Endothelial cell of umbilical vein (primary cell): Measurements from ENCODE around the gene RIPOR1. TPM values are rescaled to one million over a fixed set of nuclear protein-coding genes. Genes with fewer than 3 reads are reported as not detected.
A peak's percentile ranks its signal among the peaks of the same experiment; 100 is the strongest.

Source experiments
- BruUV-seq: library from RNA; stranded (reverse); fragments of 400-500 nt; replicated peaks from 2 replicates; lab custom pipeline; 2021; lab: Mats Ljungman, UMichigan
- CTCF ChIA-PET: fragments of 300-600, 350-600 bp; sonication (Branson Sonifier 250); formaldehyde crosslinking; loops from one replicate; lab custom pipeline; 2021; ENCODE audit warnings: antibody characterized with exemption, inconsistent platforms; lab: Charles Lee
- POLR2A ChIA-PET: fragments of 300-600, 350-600 bp; sonication (Branson Sonifier 250); formaldehyde crosslinking; loops from one replicate; lab custom pipeline; 2021; ENCODE audit warnings: antibody characterized with exemption, inconsistent platforms; lab: Charles Lee
- DNase-seq: peaks from one replicate; pipeline ENCODE4 v3.0.0-alpha.2; 2011; ENCODE audit warnings: low read depth, low spot score
- FAIRE-seq: peaks from 2 replicates; lab custom pipeline; 2011; peaks lifted over from hg19 to GRCh38; lab: Jason Lieb, UNC
- H2AFZ ChIP-seq: 2 replicates; pipeline ENCODE4 v1.6.0; 2012; ENCODE audit warnings: low read depth, low read length, control low read depth, inconsistent platforms
- H3K27ac ChIP-seq: 2 replicates; pipeline ENCODE4 v1.5.1; 2011; ENCODE audit warnings: low read depth, mild to moderate bottlenecking, control low read depth, low read length, moderate library complexity; ENCODE audit not compliant: insufficient read depth
- H3K27me3 ChIP-seq, 2 experiments: 2 replicates each; pipeline versions ENCODE4 v1.6.0 to v1.6.1; 2011; ENCODE audit warnings: low read length in 2 of 2, mixed read lengths in 1 of 2; ENCODE audit not compliant: control insufficient read depth in 2 of 2, insufficient read depth in 2 of 2
- H3K36me3 ChIP-seq, 2 experiments: 2 replicates in 1 of 2; 3 replicates in 1 of 2; pipeline ENCODE4 v1.5.1; 2011; ENCODE audit warnings: low read length in 2 of 2, mild to moderate bottlenecking in 1 of 2, moderate library complexity in 1 of 2; ENCODE audit not compliant: control insufficient read depth in 2 of 2, insufficient read depth in 2 of 2; ENCODE audit errors: extremely low read depth in 1 of 2
- H3K4me1 ChIP-seq: 3 replicates; pipeline ENCODE4 v1.5.1; 2011; ENCODE audit warnings: mild to moderate bottlenecking, low read length; ENCODE audit not compliant: control insufficient read depth, insufficient read depth; ENCODE audit errors: extremely low read depth
- H3K4me2 ChIP-seq: 2 replicates; pipeline ENCODE4 v1.6.1; 2011; ENCODE audit warnings: low read length, control low read depth, mixed read lengths; ENCODE audit not compliant: insufficient read depth
- H3K4me3 ChIP-seq, 3 experiments: fragments of 200-600 bp in 1 of 3; sonication (generic), shearing (Covaris generic) in 1 of 3; replicated peaks in 1 of 3; 2 replicates each; pipeline ENCODE4 v1.5.1; 2011 to 2016; ENCODE audit warnings: control low read depth in 3 of 3, low read length in 3 of 3, mild to moderate bottlenecking in 2 of 3, inconsistent platforms in 1 of 3, low read depth in 1 of 3, moderate library complexity in 1 of 3; ENCODE audit not compliant: insufficient read depth in 1 of 3
- H3K79me2 ChIP-seq: 2 replicates; pipeline ENCODE4 v1.6.0; 2012; ENCODE audit warnings: low read length, inconsistent platforms; ENCODE audit not compliant: control insufficient read depth, insufficient read depth
- H3K9ac ChIP-seq: replicated peaks from 2 replicates; pipeline ENCODE3; 2011; ENCODE audit warnings: low read length, control low read depth; ENCODE audit not compliant: insufficient read depth; ENCODE audit errors: extremely low read depth
- H3K9me1 ChIP-seq: replicated peaks from 3 replicates; pipeline ENCODE4 v1.6.0; 2011; ENCODE audit warnings: mild to moderate bottlenecking, low read length; ENCODE audit not compliant: control insufficient read depth, insufficient read depth; ENCODE audit errors: extremely low read depth
- H3K9me3 ChIP-seq: replicated peaks from 2 replicates; pipeline ENCODE4 v1.5.1; 2012; ENCODE audit warnings: low read length, inconsistent platforms; ENCODE audit not compliant: control insufficient read depth, insufficient read depth
- H4K20me1 ChIP-seq: replicated peaks from 2 replicates; pipeline ENCODE3; 2011; ENCODE audit warnings: mild to moderate bottlenecking, low read length; ENCODE audit not compliant: control insufficient read depth, insufficient read depth; ENCODE audit errors: extremely low read depth
- EZH2 ChIP-seq: IDR thresholded peaks from 2 replicates; pipeline ENCODE4 v1.6.1; 2012; ENCODE audit warnings: borderline replicate concordance, low read depth, mild to moderate bottlenecking, moderate library complexity, low read length, inconsistent platforms; ENCODE audit not compliant: severe bottlenecking
- FOS ChIP-seq: IDR thresholded peaks from 2 replicates; pipeline ENCODE4 v1.6.1; 2011; ENCODE audit warnings: mild to moderate bottlenecking, low read length, moderate library complexity, borderline replicate concordance; ENCODE audit not compliant: insufficient read depth
- JUN ChIP-seq: IDR thresholded peaks from 2 replicates; pipeline ENCODE4 v1.6.1; 2011; ENCODE audit warnings: borderline replicate concordance, low read depth; ENCODE audit not compliant: insufficient read length, insufficient read depth
- POLR2A ChIP-seq: IDR thresholded peaks from 2 replicates; pipeline ENCODE4 v1.6.1; 2012; ENCODE audit warnings: low read depth, mild to moderate bottlenecking, control low read depth, low read length
- dilution Hi-C: fragments of 300-500 bp; cut with MboI; formaldehyde crosslinking; loops from one replicate; pipeline ENCODE4 v1.15.0; 2019; ENCODE audit warnings: low sequenced_read_pairs; ENCODE audit not compliant: extremely low pct_ligation_motif_present
- intact Hi-C: fragments of 100-400 bp; cut with micrococcal nuclease; formaldehyde crosslinking; loops from one replicate; pipeline ENCODE4 v1.10.0; 2022
- polyA plus RNA-seq, 4 experiments: library from polyadenylated mRNA; depleted of rRNA in 3 of 4; stranded (reverse) in 3 of 4; unstranded in 1 of 4; fragments of >200 nt; gene quantifications; 2 replicates each; pipeline versions ENCODE4 v1.2.1 to v1.2.3, GENCODE V29; 2011 to 2012; ENCODE audit warnings: missing spikeins in 1 of 4
- total RNA-seq: library from RNA; stranded (reverse); gene quantifications from 2 replicates; pipeline ENCODE4 v1.2.3, GENCODE V29; 2021
- TF ChIP-seq, protein P1 (sequence below), 2 donors: IDR thresholded peaks; 1 replicate in 1 of 2; 2 replicates in 1 of 2; pipeline ENCODE4 v1.5.1; 2011; ENCODE audit warnings: low read length in 2 of 2, mild to moderate bottlenecking in 2 of 2, moderate library complexity in 2 of 2, control low read depth in 1 of 2, inconsistent platforms in 1 of 2, low read depth in 1 of 2; ENCODE audit not compliant: insufficient read depth in 1 of 2; ENCODE audit errors: extremely low read depth in 1 of 2
- TF ChIP-seq, protein P2 (sequence below): IDR thresholded peaks from 2 replicates; pipeline ENCODE4 v1.6.1; 2011; ENCODE audit not compliant: insufficient read depth, insufficient read length

RIPOR1 gene
- total and polyA plus RNA-seq, 2 donors (not counting 3 experiments of a cell fraction or from before 2014, with no cell fraction given): 45.3 to 144 TPM

DNA sequence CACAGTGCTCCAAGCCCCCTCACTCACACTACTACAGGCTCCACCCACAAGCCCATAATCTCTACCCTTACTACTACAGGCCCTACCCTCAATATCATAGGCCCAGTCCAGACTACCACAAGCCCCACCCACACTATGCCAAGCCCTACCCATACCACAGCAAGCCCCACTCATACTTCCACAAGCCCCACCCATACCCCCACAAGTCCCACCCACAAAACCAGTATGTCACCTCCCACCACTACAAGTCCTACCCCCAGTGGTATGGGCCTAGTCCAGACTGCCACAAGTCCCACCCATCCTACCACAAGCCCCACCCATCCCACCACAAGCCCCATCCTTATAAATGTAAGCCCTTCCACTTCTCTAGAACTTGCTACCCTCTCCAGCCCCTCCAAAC lies 13.8 kb downstream of the RIPOR1 start:
- TSS peak; percentile 18 for BruUV-seq
- H3K9me3 ChIP-seq: no peaks in the 10 kb centered on the region
- H3K4me2 ChIP-seq: no peak overlapping the region
- peaks cover 34% of the 10 kb centered on the region for H3K79me2 ChIP-seq
- TF ChIP-seq POLR2A (peak; percentile 18), EZH2 (no peak), JUN (no peak), FOS (no peak)
- TF ChIP-seq, protein P1, sequence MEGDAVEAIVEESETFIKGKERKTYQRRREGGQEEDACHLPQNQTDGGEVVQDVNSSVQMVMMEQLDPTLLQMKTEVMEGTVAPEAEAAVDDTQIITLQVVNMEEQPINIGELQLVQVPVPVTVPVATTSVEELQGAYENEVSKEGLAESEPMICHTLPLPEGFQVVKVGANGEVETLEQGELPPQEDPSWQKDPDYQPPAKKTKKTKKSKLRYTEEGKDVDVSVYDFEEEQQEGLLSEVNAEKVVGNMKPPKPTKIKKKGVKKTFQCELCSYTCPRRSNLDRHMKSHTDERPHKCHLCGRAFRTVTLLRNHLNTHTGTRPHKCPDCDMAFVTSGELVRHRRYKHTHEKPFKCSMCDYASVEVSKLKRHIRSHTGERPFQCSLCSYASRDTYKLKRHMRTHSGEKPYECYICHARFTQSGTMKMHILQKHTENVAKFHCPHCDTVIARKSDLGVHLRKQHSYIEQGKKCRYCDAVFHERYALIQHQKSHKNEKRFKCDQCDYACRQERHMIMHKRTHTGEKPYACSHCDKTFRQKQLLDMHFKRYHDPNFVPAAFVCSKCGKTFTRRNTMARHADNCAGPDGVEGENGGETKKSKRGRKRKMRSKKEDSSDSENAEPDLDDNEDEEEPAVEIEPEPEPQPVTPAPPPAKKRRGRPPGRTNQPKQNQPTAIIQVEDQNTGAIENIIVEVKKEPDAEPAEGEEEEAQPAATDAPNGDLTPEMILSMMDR (IDR thresholded peaks at IDR 0.05; ENCODE audit: extremely low read depth in 1 of 2, insufficient read depth in 1 of 2, low read depth in 1 of 2, low read length in 2 of 2): no peak
- TF ChIP-seq, protein P2, sequence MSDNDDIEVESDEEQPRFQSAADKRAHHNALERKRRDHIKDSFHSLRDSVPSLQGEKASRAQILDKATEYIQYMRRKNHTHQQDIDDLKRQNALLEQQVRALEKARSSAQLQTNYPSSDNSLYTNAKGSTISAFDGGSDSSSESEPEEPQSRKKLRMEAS: no peak
- ChIA-PET POLR2A (no interaction called here), CTCF (interaction anchor here (6.4 to 14.4 kb wide), 2 partner anchors 19 to 102 kb away, joined by 166 to 246 read pairs; partner anchors contain the start of gene CARMIL2)
- no peak overlapping the region for H3K9ac ChIP-seq
- no peaks in the 10 kb centered on the region for H3K27me3 ChIP-seq
- H3K9me1 ChIP-seq: no peaks in the 10 kb centered on the region
- peaks cover 29% of the 10 kb centered on the region for H3K4me1 ChIP-seq
- dilution Hi-C loops (no loop called here), intact Hi-C loops (loop anchor here (1.0 kb wide), 1 partner anchor 20 kb away; the partner anchor contains the start of gene CTCF)
- H3K27ac ChIP-seq: no peak overlapping the region
- no peak overlapping the region for H3K4me3 ChIP-seq
- H4K20me1 ChIP-seq: peaks cover 3% of the 10 kb centered on the region
- no peak overlapping the region for H2AFZ ChIP-seq
- DNase-seq (peak; percentile 80), FAIRE-seq (peak; percentile 76)
- peaks cover 19 to 66% of the 10 kb centered on the region in 2 experiments for H3K36me3 ChIP-seq
